GM19455 (cell line): ENCODE results near the gene TMPRSS9.

ENCODE experiments used
- ATAC-seq: cut with Tn5 transposase; IDR thresholded peaks from one replicate; pipeline ENCODE4 v1.9.1; 2021; ENCODE audit not compliant: unreplicated experiment

TMPRSS9 gene

GRCh38 chr19:2358548-2359173 lies 1.4 kb upstream of the TMPRSS9 start:
- no peak for ATAC-seq

- no peak for ATAC-seq
Observed at GRCh38 chr19:2360833-2361232, 768 bp downstream of the TMPRSS9 start.

- no peak for ATAC-seq
Observed at GRCh38 chr19:2361246-2362045, 1.4 kb downstream of the TMPRSS9 start.

GRCh38 chr19:2362046-2362969 lies 2.2 kb downstream of the TMPRSS9 start:
- no peak for ATAC-seq

GRCh38 chr19:2362970-2363300 lies 2.9 kb downstream of the TMPRSS9 start:
- ATAC-seq: no peak

GRCh38 chr19:2363419-2363818 lies 3.4 kb downstream of the TMPRSS9 start:
- no peak for ATAC-seq

- no peak for ATAC-seq
Observed at GRCh38 chr19:2365201-2365970, 5.3 kb downstream of the TMPRSS9 start.

- no peak for ATAC-seq
Observed at GRCh38 chr19:2371656-2372055, 11.6 kb downstream of the TMPRSS9 start.

- no peak for ATAC-seq
Observed at GRCh38 chr19:2372076-2372612, 12.1 kb downstream of the TMPRSS9 start.

- no peak for ATAC-seq
Observed at GRCh38 chr19:2374808-2375207, 14.7 kb downstream of the TMPRSS9 start.

GRCh38 chr19:2375353-2376121 lies 15.5 kb downstream of the TMPRSS9 start:
- ATAC-seq: no peak

GRCh38 chr19:2376784-2377519 lies 16.9 kb downstream of the TMPRSS9 start:
- ATAC-seq: no peak

GRCh38 chr19:2380567-2380966 lies 20.5 kb downstream of the TMPRSS9 start:
- ATAC-seq: no peak

- no peak for ATAC-seq
Observed at GRCh38 chr19:2381148-2381820, 21.2 kb downstream of the TMPRSS9 start.

- no peak for ATAC-seq
Observed at GRCh38 chr19:2382530-2383222, 22.6 kb downstream of the TMPRSS9 start.

GRCh38 chr19:2385053-2385721 lies 25.1 kb downstream of the TMPRSS9 start:
- no peak for ATAC-seq
